Measurements from ENCODE around the gene SPDYE4. TPM values are rescaled to one million over a fixed set of nuclear protein-coding genes. Genes with fewer than 3 reads are reported as not detected.
"Not testable (repeated sequence)": the region's sequence is repeated elsewhere in the genome, so short reads cannot be mapped to it uniquely, and the experiment has no call there.

Gene SPDYE4
- total RNA-seq, 1 experiment from 2014 or later = not detected

DNA sequence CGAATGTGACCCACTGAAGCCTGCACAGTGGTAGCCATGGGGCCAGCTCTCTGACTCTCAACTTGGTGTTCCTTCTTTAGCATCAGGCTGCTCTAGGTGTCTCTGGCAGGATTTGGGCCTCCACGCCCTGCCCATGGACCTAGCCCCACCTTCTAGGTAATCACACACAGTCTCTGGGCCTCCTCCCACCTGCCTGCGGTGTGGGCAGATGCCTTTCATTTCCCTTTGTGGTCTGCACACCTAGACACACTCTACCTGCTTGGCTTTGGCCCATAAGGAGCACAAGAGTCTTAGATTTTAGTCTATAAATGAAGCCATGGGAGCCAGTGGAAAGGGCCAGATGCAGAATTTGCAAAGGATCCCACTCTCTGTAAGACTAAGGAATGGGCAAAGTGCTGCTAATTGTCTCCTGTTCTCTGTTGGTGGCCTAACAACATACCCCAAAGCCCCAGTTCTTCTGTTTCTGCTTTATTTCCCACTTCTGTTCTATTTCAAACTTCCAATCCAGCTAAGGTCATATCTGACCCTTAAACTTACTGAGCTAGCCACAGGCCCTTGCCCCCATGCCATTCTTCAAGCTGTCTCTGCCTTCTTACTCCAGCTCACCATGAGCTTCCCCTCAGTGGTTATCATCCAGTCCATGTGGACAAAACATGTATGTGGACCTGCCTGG lies 48.0 kb upstream of the SPDYE4 start:
- Histone ChIP-seq H3K4me2 (ENCODE audit: low read length) (no peak overlapping the region), H4K20me1 (ENCODE audit: low read length) (no peaks in the 10 kb centered on the region), H3K9me2 (replicated peaks; ENCODE audit: low read length) (no peaks in the 10 kb centered on the region), H2AFZ (ENCODE audit: low read length) (no peak overlapping the region), H3K9ac (ENCODE audit: low read length) (no peak overlapping the region), H3K4me1 (ENCODE audit: insufficient read depth, low read length) (no peaks in the 10 kb centered on the region), H3K79me2 (ENCODE audit: low read length) (no peaks in the 10 kb centered on the region), H3K9me3 (ENCODE audit: low read length) (no peaks in the 10 kb centered on the region), H3K36me3 (ENCODE audit: low read depth, low read length) (no peaks in the 10 kb centered on the region), H3K27ac (ENCODE audit: low read length) (no peak overlapping the region), H3K27me3 (ENCODE audit: low read length) (no peaks in the 10 kb centered on the region), H3F3A (ENCODE audit: low read length, unreplicated experiment) (no peaks in the 10 kb centered on the region), H3K4me3 (ENCODE audit: low read length) (no peak overlapping the region)
- POLR2A ChIA-PET (ENCODE audit: unreplicated experiment) = interaction anchor here (0.5 kb wide), 1 partner anchor 9 kb away, joined by 4 read pairs; no protein-coding TSS in a partner anchor
- intact Hi-C loops (cut with micrococcal nuclease) = no loop called here
- no peak for ATAC-seq
- CTCF ChIA-PET = no interaction called here
- no peak for DNase-seq
- TF ChIP-seq EZH2phosphoT487 (IDR thresholded peaks at IDR 0.05; ENCODE audit: borderline replicate concordance, low read length) = no peak
- no TSS peak for BruUV-seq (replicated peaks)

DNA sequence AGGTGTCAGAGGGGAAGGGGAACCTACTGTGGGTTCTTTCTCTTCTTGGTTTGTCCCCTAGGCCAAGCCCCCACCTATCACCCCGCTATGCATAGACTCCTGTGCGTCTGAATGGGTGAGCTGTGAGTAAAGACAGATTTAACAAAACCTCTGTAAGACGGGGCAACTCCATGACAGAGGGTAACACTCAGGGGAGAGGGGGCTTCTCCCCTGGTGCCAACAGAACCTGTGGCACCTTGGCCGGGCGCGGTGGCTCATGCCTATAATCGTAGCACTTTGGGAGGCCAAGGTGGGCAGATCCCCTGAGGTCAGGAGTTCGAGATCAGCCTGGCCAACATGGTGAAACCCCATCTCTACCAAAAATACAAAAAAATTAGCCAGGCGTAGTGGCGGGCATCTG lies 47.0 kb upstream of the SPDYE4 start:
- ATAC-seq; H3K9ac ChIP-seq (ENCODE audit: low read length); intact Hi-C loops (cut with micrococcal nuclease); H3K4me2 ChIP-seq (ENCODE audit: low read length); CTCF ChIA-PET; H3K9me3 ChIP-seq (ENCODE audit: low read length); H3K9me2 ChIP-seq (replicated peaks; ENCODE audit: low read length); H3K27ac ChIP-seq (ENCODE audit: low read length); H3K79me2 ChIP-seq (ENCODE audit: low read length); H4K20me1 ChIP-seq (ENCODE audit: low read length); DNase-seq; H3K36me3 ChIP-seq (ENCODE audit: low read depth, low read length); H3K27me3 ChIP-seq (ENCODE audit: low read length); BruUV-seq (replicated peaks); H2AFZ ChIP-seq (ENCODE audit: low read length); H3K4me3 ChIP-seq (ENCODE audit: low read length); H3K4me1 ChIP-seq (ENCODE audit: insufficient read depth, low read length); POLR2A ChIA-PET (ENCODE audit: unreplicated experiment); H3F3A ChIP-seq (ENCODE audit: low read length, unreplicated experiment): not testable (repeated sequence)

- POLR2A ChIA-PET (ENCODE audit: unreplicated experiment) = no interaction called here
- H3K9me3 ChIP-seq (ENCODE audit: low read length) = no peaks in the 10 kb centered on the region
- no peaks in the 10 kb centered on the region for H3F3A ChIP-seq (ENCODE audit: low read length, unreplicated experiment)
- TF ChIP-seq, protein P1, sequence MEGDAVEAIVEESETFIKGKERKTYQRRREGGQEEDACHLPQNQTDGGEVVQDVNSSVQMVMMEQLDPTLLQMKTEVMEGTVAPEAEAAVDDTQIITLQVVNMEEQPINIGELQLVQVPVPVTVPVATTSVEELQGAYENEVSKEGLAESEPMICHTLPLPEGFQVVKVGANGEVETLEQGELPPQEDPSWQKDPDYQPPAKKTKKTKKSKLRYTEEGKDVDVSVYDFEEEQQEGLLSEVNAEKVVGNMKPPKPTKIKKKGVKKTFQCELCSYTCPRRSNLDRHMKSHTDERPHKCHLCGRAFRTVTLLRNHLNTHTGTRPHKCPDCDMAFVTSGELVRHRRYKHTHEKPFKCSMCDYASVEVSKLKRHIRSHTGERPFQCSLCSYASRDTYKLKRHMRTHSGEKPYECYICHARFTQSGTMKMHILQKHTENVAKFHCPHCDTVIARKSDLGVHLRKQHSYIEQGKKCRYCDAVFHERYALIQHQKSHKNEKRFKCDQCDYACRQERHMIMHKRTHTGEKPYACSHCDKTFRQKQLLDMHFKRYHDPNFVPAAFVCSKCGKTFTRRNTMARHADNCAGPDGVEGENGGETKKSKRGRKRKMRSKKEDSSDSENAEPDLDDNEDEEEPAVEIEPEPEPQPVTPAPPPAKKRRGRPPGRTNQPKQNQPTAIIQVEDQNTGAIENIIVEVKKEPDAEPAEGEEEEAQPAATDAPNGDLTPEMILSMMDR (conservative IDR thresholded peaks at IDR 0.05; ENCODE audit: low read depth, low read length) = no peak
- no peak for TF ChIP-seq EZH2 (IDR thresholded peaks at IDR 0.05; ENCODE audit: low read length, unreplicated experiment)
- H3K36me3 ChIP-seq (ENCODE audit: low read depth, low read length) = no peaks in the 10 kb centered on the region
- no peak overlapping the region for H3K4me3 ChIP-seq (ENCODE audit: low read length)
- H3K27me3 ChIP-seq (ENCODE audit: low read length) = 0 out of 2 replicates have a peak, but pooled peaks cover 2% of the 10 kb centered on the region
- no peak for ATAC-seq
- H3K9me2 ChIP-seq (replicated peaks; ENCODE audit: low read length) = no peaks in the 10 kb centered on the region
- no peak overlapping the region for H3K9ac ChIP-seq (ENCODE audit: low read length)
- no peak overlapping the region for H3K27ac ChIP-seq (ENCODE audit: low read length)
- no peaks in the 10 kb centered on the region for H3K79me2 ChIP-seq (ENCODE audit: low read length)
- H2AFZ ChIP-seq (ENCODE audit: low read length) = no peak overlapping the region
- no peak overlapping the region for H3K4me2 ChIP-seq (ENCODE audit: low read length)
- H4K20me1 ChIP-seq (ENCODE audit: low read length) = no peaks in the 10 kb centered on the region
- intact Hi-C loops (cut with micrococcal nuclease) = no loop called here
- no peak for DNase-seq
- BruUV-seq (replicated peaks) = no TSS peak
- H3K4me1 ChIP-seq (ENCODE audit: insufficient read depth, low read length) = no peaks in the 10 kb centered on the region
- CTCF ChIA-PET = no interaction called here
Measured at GRCh38 chr17:8803531-8804420, 45.4 kb upstream of the SPDYE4 start.
